Measurements from ENCODE around the gene STAB1.

The STAB1 gene

DNA sequence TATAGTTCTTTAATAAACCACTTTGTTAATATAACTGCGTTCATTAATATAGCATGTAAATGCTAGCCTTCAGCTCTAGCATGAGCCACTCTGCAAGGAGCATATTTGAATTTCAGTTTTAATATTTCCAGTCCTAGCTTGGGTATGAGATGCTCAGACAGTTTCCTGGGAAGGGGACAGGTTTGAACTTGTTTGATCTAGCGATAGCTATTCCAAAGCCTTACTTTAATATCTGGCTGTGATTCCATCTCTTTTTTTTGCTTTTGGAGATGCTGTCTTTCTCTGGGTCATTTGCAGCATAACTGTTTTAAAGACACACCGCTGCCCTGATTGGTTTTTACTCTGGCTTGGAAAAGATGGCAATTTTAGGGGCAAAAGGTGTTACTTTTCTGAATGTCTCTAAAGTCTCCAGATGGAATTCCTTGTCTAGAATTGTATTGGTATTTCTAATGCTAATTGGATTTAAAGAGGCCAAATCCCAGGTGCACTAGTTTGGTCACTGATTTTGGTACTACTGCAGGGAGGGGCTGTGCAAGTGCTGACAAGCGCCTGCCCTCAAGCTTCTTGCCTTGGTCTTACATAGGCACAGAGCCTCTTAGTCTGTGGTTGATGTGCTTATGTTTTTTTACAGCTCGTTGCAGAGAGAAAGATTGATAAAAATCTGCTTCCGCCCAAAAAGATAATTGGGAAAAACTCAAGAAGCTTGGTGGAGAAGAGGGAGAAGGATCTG is 36.9 kb upstream of the STAB1 start:
- DNase-seq (ENCODE audit: extremely low read depth in 1 of 2, low read depth in 1 of 2), result no peak

DNA sequence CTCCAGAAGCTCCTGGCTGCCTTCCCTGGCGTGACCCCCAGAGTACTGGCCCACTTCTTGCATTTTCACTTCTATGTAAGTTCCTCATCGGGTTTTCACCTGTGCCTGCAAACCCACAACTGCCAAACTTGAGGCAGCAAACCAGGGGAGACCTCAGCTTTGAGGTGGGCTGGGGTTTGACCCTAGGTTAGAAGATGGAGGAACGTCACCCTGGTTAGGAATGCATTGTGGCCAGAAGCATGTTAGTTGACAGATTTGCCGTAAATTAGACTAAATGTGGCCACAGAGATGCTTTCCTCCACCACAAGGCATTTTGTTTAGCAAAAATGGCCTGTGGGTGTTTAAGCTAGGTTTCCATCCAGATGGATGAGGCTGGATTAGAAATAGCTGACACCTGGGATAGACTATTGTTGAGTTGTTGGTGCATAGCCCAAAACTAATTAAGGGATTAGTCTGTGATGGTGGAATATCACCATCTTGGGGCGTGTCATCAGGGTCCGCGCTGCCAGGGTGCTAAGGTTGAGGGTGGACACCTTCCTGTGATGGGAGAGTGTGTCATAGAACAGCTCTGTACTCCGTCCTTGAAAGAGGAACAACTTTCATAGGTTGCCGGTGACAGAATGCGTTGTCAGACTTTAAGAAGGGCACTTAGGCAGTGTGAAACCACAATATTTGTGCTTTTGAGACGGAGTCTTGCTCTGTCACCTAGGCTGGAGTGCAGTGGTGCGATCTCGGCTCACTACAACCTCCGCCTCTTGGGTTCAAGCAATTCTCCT is 36.2 kb upstream of the STAB1 start:
- no peak for DNase-seq (ENCODE audit: extremely low read depth in 1 of 2, low read depth in 1 of 2)

DNA sequence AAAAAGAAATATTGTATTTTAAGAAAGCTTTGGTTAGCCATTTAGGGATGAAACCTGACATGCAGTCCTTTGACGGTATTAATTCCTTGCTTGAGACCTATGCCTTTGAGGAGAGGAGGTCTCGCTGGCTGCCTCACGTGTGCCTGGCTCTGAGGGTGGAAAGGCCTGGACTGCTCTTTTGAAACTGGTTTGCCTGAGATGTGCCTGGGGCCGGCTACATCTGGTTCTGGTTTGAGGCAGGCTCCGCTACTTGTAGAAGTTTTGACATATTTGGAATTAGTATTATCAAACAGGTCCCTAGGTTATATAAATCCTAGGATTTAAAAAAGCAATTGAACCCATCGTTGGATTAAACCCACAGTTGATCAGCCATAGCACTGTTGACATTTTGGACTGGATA is 33.3 kb upstream of the STAB1 start:
- DNase-seq (ENCODE audit: extremely low read depth in 1 of 2, low read depth in 1 of 2), result no peak

GRCh38 chr3:52463416-52463815 is 31.7 kb upstream of the STAB1 start:
- no peak for DNase-seq (ENCODE audit: extremely low read depth in 1 of 2, low read depth in 1 of 2)

DNA sequence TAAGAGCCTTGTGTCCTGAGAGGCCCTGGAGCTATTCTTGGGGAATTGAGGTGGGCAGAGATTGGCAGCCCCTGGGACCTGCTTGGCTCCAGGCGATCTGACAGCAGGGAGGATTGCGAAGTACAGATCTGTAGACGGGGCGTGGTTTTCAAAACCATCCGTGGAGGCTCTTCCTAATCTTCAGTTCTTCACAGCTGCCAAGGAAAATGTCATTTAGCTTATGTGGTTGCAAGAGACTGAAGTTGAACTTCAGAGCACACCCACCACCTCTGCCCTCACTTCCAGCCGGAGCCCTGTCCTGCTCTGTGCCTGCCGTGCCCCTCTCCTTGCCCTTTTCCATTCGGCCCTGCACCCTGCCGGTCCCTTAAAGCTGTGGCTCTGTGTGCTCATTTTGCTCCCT is 26.8 kb upstream of the STAB1 start:
- no peak for DNase-seq (ENCODE audit: extremely low read depth in 1 of 2, low read depth in 1 of 2)

DNA sequence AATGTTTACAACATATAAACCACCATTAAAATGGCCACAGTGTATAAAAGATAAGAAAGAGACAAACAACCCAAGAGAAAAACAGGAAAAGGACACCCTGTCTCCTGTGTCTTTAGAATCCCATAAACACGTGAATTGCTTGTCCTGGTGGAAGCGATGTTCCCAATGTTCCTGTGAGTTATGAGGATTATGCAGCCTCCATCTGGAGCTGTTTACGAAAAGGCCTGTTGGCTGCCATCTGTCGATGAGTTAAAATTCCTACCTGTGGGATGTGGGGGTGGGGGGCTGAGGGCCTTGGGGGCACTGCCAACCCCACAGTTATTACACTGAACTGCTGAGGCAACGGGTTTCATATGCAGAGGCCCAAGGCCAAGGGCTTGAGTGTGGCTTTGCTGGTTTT is 26.1 kb upstream of the STAB1 start:
- no peak for DNase-seq (ENCODE audit: extremely low read depth in 1 of 2, low read depth in 1 of 2)

GRCh38 chr3:52470920-52471319 is 24.2 kb upstream of the STAB1 start:
- no peak for DNase-seq (ENCODE audit: extremely low read depth in 1 of 2, low read depth in 1 of 2)

GRCh38 chr3:52471371-52472238 is 23.5 kb upstream of the STAB1 start:
- no peak for DNase-seq (ENCODE audit: extremely low read depth in 1 of 2, low read depth in 1 of 2)

- DNase-seq (ENCODE audit: extremely low read depth in 1 of 2, low read depth in 1 of 2), result no peak
Observed at GRCh38 chr3:52472239-52473000, 22.7 kb upstream of the STAB1 start.

- no peak for DNase-seq (ENCODE audit: extremely low read depth in 1 of 2, low read depth in 1 of 2)
Observed at GRCh38 chr3:52473026-52473425, 22.1 kb upstream of the STAB1 start.

DNA sequence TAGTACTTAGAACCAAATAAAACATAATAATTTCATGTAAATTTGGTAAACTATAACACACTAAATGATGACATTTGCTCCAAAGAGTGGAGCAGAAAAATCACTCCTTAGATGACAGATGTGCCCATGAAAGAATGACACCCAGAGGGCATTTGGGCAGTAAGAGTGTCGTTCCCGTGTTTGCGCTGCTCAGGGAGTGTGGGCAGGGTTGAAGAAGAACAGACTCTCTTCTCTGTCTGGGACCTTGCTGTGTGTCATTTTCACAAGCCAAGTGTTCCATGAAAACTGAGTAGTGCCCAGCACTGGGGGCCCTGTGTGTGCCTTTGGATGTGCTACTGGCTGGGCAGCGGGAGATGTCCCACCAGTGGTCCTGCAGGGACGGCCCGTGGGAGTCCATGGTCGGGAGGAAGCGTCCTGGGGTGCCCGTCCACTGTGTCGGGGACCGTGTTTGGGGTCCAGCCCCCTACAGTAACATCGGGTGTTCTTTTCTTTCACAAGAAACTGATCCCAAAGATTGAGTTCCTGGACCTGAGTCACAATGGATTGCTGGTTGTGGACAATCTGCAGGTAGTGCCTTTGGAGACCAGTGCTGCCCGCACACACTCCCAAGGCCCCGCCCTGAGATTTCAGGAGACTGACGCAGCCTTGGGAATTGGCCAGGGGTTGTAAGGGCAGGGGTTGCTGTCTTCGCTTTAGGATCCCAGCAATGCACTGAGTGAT is 17.9 kb upstream of the STAB1 start:
- no peak for DNase-seq (ENCODE audit: extremely low read depth in 1 of 2, low read depth in 1 of 2)

DNA sequence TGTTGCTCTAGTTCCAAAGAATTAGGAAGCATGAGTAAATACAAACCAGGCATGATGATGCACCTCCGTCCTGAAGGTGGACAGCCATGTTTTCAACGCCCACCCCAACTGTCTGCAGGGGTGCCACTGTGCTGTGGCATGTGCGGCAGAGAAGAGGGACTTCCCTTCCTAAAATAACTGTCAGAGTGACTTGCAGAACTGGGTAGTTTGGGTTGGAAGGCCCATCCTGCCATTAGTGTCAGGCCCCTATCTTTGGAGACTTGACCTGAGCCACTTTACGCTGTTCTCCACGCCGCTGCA is 17.4 kb upstream of the STAB1 start:
- DNase-seq (ENCODE audit: extremely low read depth in 1 of 2, low read depth in 1 of 2), result no peak

- no peak for DNase-seq (ENCODE audit: extremely low read depth in 1 of 2, low read depth in 1 of 2)
Observed at GRCh38 chr3:52479037-52479876, 15.9 kb upstream of the STAB1 start.

- no peak for DNase-seq (ENCODE audit: extremely low read depth in 1 of 2, low read depth in 1 of 2)
Observed at GRCh38 chr3:52479877-52480575, 15.1 kb upstream of the STAB1 start.

DNA sequence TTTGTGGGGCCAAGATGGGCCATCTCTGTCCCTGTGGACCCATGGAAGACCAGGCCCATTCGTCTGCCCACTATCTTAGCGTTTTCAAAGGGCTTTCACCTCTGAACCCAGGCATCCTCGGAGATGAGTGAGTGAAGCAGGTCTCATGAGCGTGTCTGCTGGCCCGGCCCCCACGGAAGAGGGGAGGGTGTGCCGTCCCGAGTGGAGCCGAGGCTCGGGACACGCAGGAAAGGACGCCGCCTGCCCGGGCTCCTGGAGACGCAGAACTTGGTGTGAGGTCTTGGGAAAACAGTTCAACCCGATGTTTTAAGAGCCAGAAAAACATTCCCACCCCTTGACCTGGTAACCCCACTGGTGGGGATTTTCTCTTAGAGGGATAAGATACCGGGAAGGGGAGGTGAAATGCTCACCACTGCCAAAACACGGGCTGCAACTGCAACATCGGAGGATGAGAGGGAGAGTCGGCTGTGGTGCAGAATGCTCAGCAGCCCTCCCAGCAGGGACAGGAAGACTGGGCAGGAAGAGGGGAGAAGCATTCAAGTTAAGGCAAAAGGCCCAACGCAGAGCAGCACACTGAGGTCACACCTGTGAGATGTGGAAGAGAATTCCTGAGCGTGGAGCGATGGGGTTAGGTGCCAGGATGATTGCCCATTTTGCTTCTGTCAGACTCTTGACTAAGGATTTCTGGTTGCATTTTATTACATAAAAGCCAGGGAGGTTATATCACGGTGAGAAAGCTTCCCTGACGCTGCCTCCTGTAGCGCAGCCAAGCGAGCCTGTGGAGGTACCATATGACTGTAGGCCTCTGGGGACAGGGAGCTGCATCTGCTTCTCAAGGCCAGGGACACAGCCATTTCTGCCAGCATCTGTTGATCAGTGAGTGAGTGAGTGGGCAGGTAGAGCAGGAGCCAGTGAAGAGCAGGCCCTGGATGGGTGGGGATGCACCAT is 14.1 kb upstream of the STAB1 start:
- no peak for DNase-seq (ENCODE audit: extremely low read depth in 1 of 2, low read depth in 1 of 2)

DNA sequence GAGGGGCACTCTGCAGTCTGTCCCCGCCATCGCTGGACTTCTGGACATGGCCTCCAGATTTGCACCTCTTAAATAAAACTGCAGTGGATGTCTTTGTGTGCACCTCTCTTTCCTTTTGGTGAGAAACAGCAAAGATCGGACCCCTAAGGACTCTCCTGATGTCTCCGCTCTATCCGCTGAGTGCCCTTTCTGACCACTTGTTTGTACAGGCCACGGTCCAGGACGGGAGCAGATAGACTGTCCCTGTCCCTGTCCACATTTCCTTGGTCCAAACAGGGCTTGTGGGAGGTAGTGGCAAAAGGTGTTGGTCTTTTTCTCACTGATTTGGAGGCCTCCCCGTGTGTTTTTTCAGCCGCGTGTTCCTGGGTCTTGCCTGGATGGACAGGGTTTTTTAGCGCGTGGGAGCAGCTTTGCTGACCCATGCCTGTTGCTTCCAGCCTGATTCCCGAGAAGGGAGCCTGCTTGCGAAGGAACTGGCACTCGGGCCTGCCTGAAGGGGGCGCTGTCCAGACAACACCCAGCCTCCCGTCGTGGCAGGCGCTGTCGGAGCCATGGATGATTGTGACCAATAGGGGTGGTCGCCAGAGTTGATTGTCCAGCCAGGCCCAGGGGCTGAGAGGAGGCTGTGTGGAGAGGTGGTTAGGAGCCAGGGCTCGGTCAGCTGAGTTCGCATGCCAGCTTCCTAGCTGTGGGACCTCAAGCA is 13.2 kb upstream of the STAB1 start:
- no peak for DNase-seq (ENCODE audit: extremely low read depth in 1 of 2, low read depth in 1 of 2)

DNA sequence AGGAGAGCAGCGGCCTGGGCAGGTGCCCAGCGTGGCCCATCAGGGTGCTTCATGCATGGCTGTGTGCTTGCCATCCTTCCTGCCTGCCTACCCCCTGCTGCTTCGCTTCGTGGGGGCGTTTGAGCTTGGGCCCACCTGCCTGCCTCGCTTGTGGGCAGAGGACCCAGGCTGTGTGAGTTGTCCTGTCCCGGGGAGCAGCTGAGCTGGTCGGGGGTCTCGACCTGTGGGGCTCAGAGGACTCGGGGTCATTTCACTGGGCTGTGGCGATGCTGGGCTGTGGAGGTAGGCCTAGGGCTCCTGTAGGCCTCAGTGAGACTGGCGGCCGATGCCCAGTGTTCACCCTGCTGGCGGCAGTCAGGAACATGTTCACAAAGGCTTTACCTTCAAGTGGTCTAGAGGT is 12.1 kb upstream of the STAB1 start:
- DNase-seq (ENCODE audit: extremely low read depth in 1 of 2, low read depth in 1 of 2), result no peak
